Esophagus muscularis mucosa (tissue), 3 donors: ENCODE measurements around the gene MPP2.

Experiments used
- CTCF ChIP-seq, 3 experiments: fragments of 200-600 bp in 2 of 3; fragments of 450-650 bp in 1 of 3; sonication (generic) in 2 of 3; IDR thresholded peaks; one replicate each; pipeline ENCODE4 v1.5.1; 2017 to 2019; ENCODE audit warnings: antibody characterized with exemption in 3 of 3, mild to moderate bottlenecking in 2 of 3, moderate library complexity in 1 of 3
- POLR2A ChIP-seq: fragments of 450-650 bp; IDR thresholded peaks from one replicate; pipeline ENCODE4 v1.6.1; 2017; ENCODE audit warnings: antibody characterized with exemption, moderate library complexity, mild to moderate bottlenecking, low read depth
- POLR2AphosphoS5 ChIP-seq, 2 donors: sonication (generic); formaldehyde crosslinking; IDR thresholded peaks; one replicate each; pipeline ENCODE4 v1.6.1; 2017; ENCODE audit warnings: antibody characterized with exemption in 2 of 2

- TF ChIP-seq CTCF (IDR thresholded peaks at IDR 0.05) = no peak
- TF ChIP-seq POLR2A = no peak
- no peak for TF ChIP-seq POLR2AphosphoS5 (IDR thresholded peaks at IDR 0.05)
Measured at GRCh38 chr17:43877451-43878155, 29.7 kb downstream of the MPP2 start.
